Loucy (cell line): ENCODE data around the gene MAP7D2.

Source experiments
- H2AFZ ChIP-seq: fragments of 200-600 bp; sonication (generic); 2 replicates; pipeline ENCODE4 v1.6.0; 2016; ENCODE audit warnings: antibody characterized with exemption, mild to moderate bottlenecking, low read length, moderate library complexity
- H3F3A ChIP-seq: fragments of 200-600 bp; 2 replicates; pipeline ENCODE4 v1.6.0; 2016; ENCODE audit warnings: antibody characterized with exemption, low read depth, mild to moderate bottlenecking
- H3K27me3 ChIP-seq: fragments of 200-600 bp; sonication (generic); 2 replicates; pipeline ENCODE4 v1.6.1; 2014; ENCODE audit warnings: low read length, mild to moderate bottlenecking; ENCODE audit not compliant: insufficient read depth, poor library complexity, severe bottlenecking
- H3K36me3 ChIP-seq: fragments of 200-600 bp; sonication (generic); 2 replicates; pipeline ENCODE4 v1.6.1; 2016; ENCODE audit warnings: low read length; ENCODE audit not compliant: insufficient read depth
- H3K4me1 ChIP-seq: fragments of 200-600 bp; sonication (generic); 2 replicates; pipeline ENCODE4 v1.5.1; 2014; ENCODE audit warnings: low read length, mild to moderate bottlenecking; ENCODE audit not compliant: insufficient read depth, poor library complexity, severe bottlenecking
- H3K4me2 ChIP-seq: fragments of 200-600 bp; sonication (generic); 2 replicates; pipeline ENCODE4 v1.6.0; 2014; ENCODE audit warnings: antibody characterized with exemption, low read length, low read depth, mild to moderate bottlenecking; ENCODE audit not compliant: poor library complexity, severe bottlenecking
- H3K4me3 ChIP-seq: fragments of 200-600 bp; sonication (generic); 2 replicates; pipeline ENCODE4 v1.5.1; 2014; ENCODE audit warnings: low read length, mild to moderate bottlenecking, mixed read lengths; ENCODE audit not compliant: poor library complexity, severe bottlenecking
- H3K79me2 ChIP-seq: fragments of 200-600 bp; sonication (generic); 2 replicates; pipeline ENCODE4 v1.6.1; 2014; ENCODE audit warnings: low read length; ENCODE audit not compliant: insufficient read depth
- H3K9ac ChIP-seq: fragments of 200-600 bp; sonication (generic); 2 replicates; pipeline ENCODE4 v1.6.0; 2014; ENCODE audit warnings: mild to moderate bottlenecking, low read depth, low read length, moderate library complexity; ENCODE audit not compliant: poor library complexity, severe bottlenecking
- H3K9me2 ChIP-seq: fragments of 200-600 bp; sonication (generic); replicated peaks from 2 replicates; pipeline ENCODE4 v1.6.1; 2016; ENCODE audit warnings: low read depth, low read length, mixed read lengths
- H3K9me3 ChIP-seq: fragments of 200-600 bp; sonication (generic); 2 replicates; pipeline ENCODE4 v1.6.1; 2014; ENCODE audit warnings: mild to moderate bottlenecking, antibody characterized with exemption, low read length, low read depth; ENCODE audit not compliant: insufficient read depth
- H4K20me1 ChIP-seq: fragments of 200-600 bp; sonication (generic); 2 replicates; pipeline ENCODE4 v1.6.0; 2014; ENCODE audit warnings: antibody characterized with exemption, low read length, mild to moderate bottlenecking; ENCODE audit not compliant: insufficient read depth, poor library complexity, severe bottlenecking
- EZH2phosphoT487 ChIP-seq: fragments of 200-600 bp; IDR thresholded peaks from 2 replicates; pipeline ENCODE4 v1.6.1; 2018; ENCODE audit warnings: antibody characterized with exemption, mild to moderate bottlenecking, moderate library complexity, borderline replicate concordance
- TF ChIP-seq, protein P1 (sequence below): fragments of 200-600 bp; sonication (generic); conservative IDR thresholded peaks from 2 replicates; pipeline ENCODE4 v1.5.1; 2014; ENCODE audit warnings: mild to moderate bottlenecking, antibody characterized with exemption, low read length

The MAP7D2 gene

GRCh38 chrX:20015945-20016615 is 100.6 kb downstream of the MAP7D2 start:
- Histone ChIP-seq H3K27me3 (no peaks in the 10 kb centered on the region), H3K4me2 (no peak overlapping the region), H3F3A (no peaks in the 10 kb centered on the region), H2AFZ (no peak overlapping the region), H4K20me1 (no peaks in the 10 kb centered on the region), H3K4me1 (peaks cover 11% of the 10 kb centered on the region), H3K9me2 (no peaks in the 10 kb centered on the region), H3K79me2 (no peaks in the 10 kb centered on the region), H3K9me3 (no peaks in the 10 kb centered on the region; the same call in 1 of the 2 replicates), H3K9ac (no peak overlapping the region), H3K36me3 (no peaks in the 10 kb centered on the region), H3K4me3 (no peak overlapping the region)
- TF ChIP-seq EZH2phosphoT487 = no peak
- TF ChIP-seq, protein P1, sequence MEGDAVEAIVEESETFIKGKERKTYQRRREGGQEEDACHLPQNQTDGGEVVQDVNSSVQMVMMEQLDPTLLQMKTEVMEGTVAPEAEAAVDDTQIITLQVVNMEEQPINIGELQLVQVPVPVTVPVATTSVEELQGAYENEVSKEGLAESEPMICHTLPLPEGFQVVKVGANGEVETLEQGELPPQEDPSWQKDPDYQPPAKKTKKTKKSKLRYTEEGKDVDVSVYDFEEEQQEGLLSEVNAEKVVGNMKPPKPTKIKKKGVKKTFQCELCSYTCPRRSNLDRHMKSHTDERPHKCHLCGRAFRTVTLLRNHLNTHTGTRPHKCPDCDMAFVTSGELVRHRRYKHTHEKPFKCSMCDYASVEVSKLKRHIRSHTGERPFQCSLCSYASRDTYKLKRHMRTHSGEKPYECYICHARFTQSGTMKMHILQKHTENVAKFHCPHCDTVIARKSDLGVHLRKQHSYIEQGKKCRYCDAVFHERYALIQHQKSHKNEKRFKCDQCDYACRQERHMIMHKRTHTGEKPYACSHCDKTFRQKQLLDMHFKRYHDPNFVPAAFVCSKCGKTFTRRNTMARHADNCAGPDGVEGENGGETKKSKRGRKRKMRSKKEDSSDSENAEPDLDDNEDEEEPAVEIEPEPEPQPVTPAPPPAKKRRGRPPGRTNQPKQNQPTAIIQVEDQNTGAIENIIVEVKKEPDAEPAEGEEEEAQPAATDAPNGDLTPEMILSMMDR = no peak

DNA sequence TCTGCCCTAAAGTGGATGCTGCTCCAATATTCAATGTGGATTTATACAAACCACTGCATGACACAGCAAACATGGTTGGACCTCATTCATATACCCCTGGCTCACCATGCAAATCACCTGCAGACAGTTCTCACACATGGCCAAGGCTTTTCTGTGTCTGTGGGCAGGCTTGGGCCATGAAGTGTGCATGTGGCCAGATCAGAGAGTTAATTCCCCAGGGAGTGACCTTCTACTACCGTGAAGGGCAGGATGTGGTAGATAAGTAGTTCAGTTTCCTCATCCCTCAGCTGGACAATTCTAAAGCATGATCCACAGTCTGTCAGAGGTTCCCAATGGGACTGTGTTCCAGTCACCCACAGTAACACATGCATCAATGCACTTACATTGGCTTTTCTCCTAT is 101.3 kb downstream of the MAP7D2 start:
- Histone ChIP-seq H2AFZ (no peak overlapping the region), H3K27me3 (no peaks in the 10 kb centered on the region), H3K9me3 (no peaks in the 10 kb centered on the region; the same call in 1 of the 2 replicates), H3K79me2 (no peaks in the 10 kb centered on the region), H3K9ac (no peak overlapping the region), H3K4me2 (no peak overlapping the region), H3K4me1 (peaks cover 11% of the 10 kb centered on the region), H3K36me3 (no peaks in the 10 kb centered on the region), H3K9me2 (no peaks in the 10 kb centered on the region), H3F3A (no peaks in the 10 kb centered on the region), H4K20me1 (no peaks in the 10 kb centered on the region), H3K4me3 (no peak overlapping the region)
- no peak for TF ChIP-seq EZH2phosphoT487
- TF ChIP-seq, protein P1 = no peak

DNA sequence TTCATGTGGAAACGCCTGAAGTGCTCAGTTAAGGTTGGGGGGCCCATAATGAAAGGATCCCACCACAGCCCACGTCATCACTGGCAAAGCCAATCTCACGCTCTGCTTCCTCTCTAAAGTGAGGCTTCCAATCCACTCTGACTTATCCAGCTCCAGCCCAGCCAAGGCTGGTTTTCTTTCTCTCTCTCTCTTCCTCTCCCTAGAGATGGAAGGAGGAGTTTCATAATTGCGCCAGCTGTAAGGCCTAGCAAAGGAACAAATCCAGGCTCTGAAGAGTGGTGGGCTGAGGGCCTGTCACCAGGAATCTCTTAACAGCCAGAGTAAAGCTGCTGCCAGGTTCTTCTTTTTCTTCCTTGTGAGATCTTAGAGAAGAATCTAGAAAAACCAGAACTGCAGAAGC is 105.1 kb downstream of the MAP7D2 start:
- Histone ChIP-seq H3K27me3 (no peaks in the 10 kb centered on the region), H4K20me1 (no peaks in the 10 kb centered on the region), H2AFZ (no peak overlapping the region), H3K9me3 (no peaks in the 10 kb centered on the region; the same call in 1 of the 2 replicates), H3F3A (no peaks in the 10 kb centered on the region), H3K79me2 (no peaks in the 10 kb centered on the region), H3K4me3 (no peak overlapping the region), H3K36me3 (no peaks in the 10 kb centered on the region), H3K4me1 (peaks cover 33% of the 10 kb centered on the region), H3K9ac (no peak overlapping the region), H3K4me2 (no peak overlapping the region), H3K9me2 (no peaks in the 10 kb centered on the region)
- TF ChIP-seq, protein P1 = no peak
- no peak for TF ChIP-seq EZH2phosphoT487
